Ascending aorta (tissue), 2 donors: Measurements from ENCODE around the gene EXT2. TPM values are rescaled to one million over a fixed set of nuclear protein-coding genes. Genes with fewer than 3 reads are reported as not detected.

Source experiments
- DNase-seq, 2 donors: peaks; one replicate each; pipeline ENCODE4 v3.0.0-alpha.2; 2019; ENCODE audit warnings: low spot score in 2 of 2
- H3K27ac ChIP-seq, 2 donors: fragments of 200-600 bp; sonication (generic); one replicate each; pipeline ENCODE4 v1.5.1; 2016 to 2017; ENCODE audit warnings: mild to moderate bottlenecking in 1 of 2
- H3K27me3 ChIP-seq: fragments of 200-600 bp; sonication (generic); one replicate; pipeline ENCODE4 v1.5.1; 2017
- H3K36me3 ChIP-seq, 2 donors: fragments of 200-600 bp; sonication (generic); one replicate each; pipeline ENCODE4 v1.5.1; 2016
- H3K4me1 ChIP-seq, 2 donors: fragments of 200-600 bp; sonication (generic); one replicate each; pipeline ENCODE4 v1.5.1; 2016 to 2017; ENCODE audit warnings: mild to moderate bottlenecking in 1 of 2
- H3K4me3 ChIP-seq, 2 donors: fragments of 200-600 bp; sonication (generic); one replicate each; pipeline ENCODE4 v1.5.1; 2016 to 2017; ENCODE audit warnings: mild to moderate bottlenecking in 1 of 2
- H3K9me3 ChIP-seq, 2 donors: fragments of 200-600 bp; sonication (generic); one replicate each; pipeline ENCODE4 v1.5.1; 2016
- CTCF ChIP-seq, 3 experiments: fragments of 200-600 bp in 2 of 3; fragments of 450-650 bp in 1 of 3; sonication (generic) in 2 of 3; IDR thresholded peaks; one replicate each; pipeline ENCODE4 v1.5.1; 2016 to 2019; ENCODE audit warnings: antibody characterized with exemption in 3 of 3, mild to moderate bottlenecking in 1 of 3, moderate library complexity in 1 of 3
- intact Hi-C: fragments of 100-400 bp; cut with DNase I; formaldehyde crosslinking; loops from one replicate; pipeline ENCODE4 v1.15.1; 2023
- total RNA-seq: library from RNA; depleted of rRNA; stranded (reverse); fragments of >200 nt; gene quantifications from one replicate; pipeline ENCODE4 v1.1.0, GENCODE V29; 2016

The EXT2 gene
- total RNA-seq, 1 donor from 2014 or later, result 342 TPM

GRCh38 chr11:44192017-44192385 is 96.5 kb downstream of the EXT2 start:
- Histone ChIP-seq H3K36me3 (peaks cover 4 to 19% of the 10 kb centered on the region in 2 donors), H3K27me3 (no peaks in the 10 kb centered on the region), H3K4me1 (no peaks in the 10 kb centered on the region), H3K9me3 (peaks cover 11 to 15% of the 10 kb centered on the region in 2 donors), H3K4me3 (no peak overlapping the region), H3K27ac (no peak overlapping the region)
- no peak for TF ChIP-seq CTCF (IDR thresholded peaks at IDR 0.05)
- intact Hi-C loops, result no loop called here
- no peak for DNase-seq

GRCh38 chr11:44192462-44193100 is 97.1 kb downstream of the EXT2 start:
- intact Hi-C loops, result no loop called here
- Histone ChIP-seq H3K27me3 (no peaks in the 10 kb centered on the region), H3K27ac (no peak overlapping the region), H3K36me3 (peaks cover 4 to 21% of the 10 kb centered on the region in 2 donors), H3K4me1 (no peaks in the 10 kb centered on the region), H3K9me3 (peaks cover 11 to 15% of the 10 kb centered on the region in 2 donors), H3K4me3 (no peak overlapping the region)
- DNase-seq, result no peak
- TF ChIP-seq CTCF (IDR thresholded peaks at IDR 0.05), result no peak

- intact Hi-C loops, result no loop called here
- H3K4me1 ChIP-seq, result no peaks in the 10 kb centered on the region
- no peak overlapping the region for H3K4me3 ChIP-seq
- H3K27me3 ChIP-seq, result no peaks in the 10 kb centered on the region
- TF ChIP-seq CTCF (IDR thresholded peaks at IDR 0.05), result no peak
- no peak for DNase-seq
- H3K36me3 ChIP-seq, result peaks cover 5 to 26% of the 10 kb centered on the region in 2 donors
- no peak overlapping the region for H3K27ac ChIP-seq
- peaks cover 3 to 4% of the 10 kb centered on the region in 2 donors for H3K9me3 ChIP-seq
Observed at GRCh38 chr11:44193856-44194255, 98.4 kb downstream of the EXT2 start.

GRCh38 chr11:44198146-44198724 is 102.8 kb downstream of the EXT2 start:
- DNase-seq, result no peak
- Histone ChIP-seq H3K36me3 (peaks cover 4 to 31% of the 10 kb centered on the region in 2 donors), H3K27me3 (no peaks in the 10 kb centered on the region), H3K27ac (no peak overlapping the region), H3K4me1 (no peaks in the 10 kb centered on the region), H3K9me3 (no peaks in the 10 kb centered on the region), H3K4me3 (no peak overlapping the region)
- intact Hi-C loops, result no loop called here
- no peak for TF ChIP-seq CTCF (IDR thresholded peaks at IDR 0.05)

GRCh38 chr11:44199298-44199697 is 103.8 kb downstream of the EXT2 start:
- TF ChIP-seq CTCF (IDR thresholded peaks at IDR 0.05), result no peak

More at GRCh38 chr11:44199298-44199697, 103.8 kb downstream of the EXT2 start:
- H3K4me1 ChIP-seq, result no peaks in the 10 kb centered on the region
- H3K27ac ChIP-seq, result no peak overlapping the region
- intact Hi-C loops, result no loop called here
- peaks cover 4 to 31% of the 10 kb centered on the region in 2 donors for H3K36me3 ChIP-seq
- H3K27me3 ChIP-seq, result no peaks in the 10 kb centered on the region
- H3K4me3 ChIP-seq, result no peak overlapping the region
- DNase-seq, result no peak
- no peaks in the 10 kb centered on the region for H3K9me3 ChIP-seq
